GM12892 (cell line): ENCODE data around the gene ZNF304.

ENCODE experiments used
- POLR2A ChIP-seq: IDR thresholded peaks from 2 replicates; pipeline ENCODE4 v1.6.1; 2011; ENCODE audit warnings: low read depth, low read length, control low read depth
- TAF1 ChIP-seq: IDR thresholded peaks from 2 replicates; pipeline ENCODE4 v1.6.1; 2011; ENCODE audit warnings: low read depth, mild to moderate bottlenecking, control low read depth, low read length, borderline replicate concordance

DNA sequence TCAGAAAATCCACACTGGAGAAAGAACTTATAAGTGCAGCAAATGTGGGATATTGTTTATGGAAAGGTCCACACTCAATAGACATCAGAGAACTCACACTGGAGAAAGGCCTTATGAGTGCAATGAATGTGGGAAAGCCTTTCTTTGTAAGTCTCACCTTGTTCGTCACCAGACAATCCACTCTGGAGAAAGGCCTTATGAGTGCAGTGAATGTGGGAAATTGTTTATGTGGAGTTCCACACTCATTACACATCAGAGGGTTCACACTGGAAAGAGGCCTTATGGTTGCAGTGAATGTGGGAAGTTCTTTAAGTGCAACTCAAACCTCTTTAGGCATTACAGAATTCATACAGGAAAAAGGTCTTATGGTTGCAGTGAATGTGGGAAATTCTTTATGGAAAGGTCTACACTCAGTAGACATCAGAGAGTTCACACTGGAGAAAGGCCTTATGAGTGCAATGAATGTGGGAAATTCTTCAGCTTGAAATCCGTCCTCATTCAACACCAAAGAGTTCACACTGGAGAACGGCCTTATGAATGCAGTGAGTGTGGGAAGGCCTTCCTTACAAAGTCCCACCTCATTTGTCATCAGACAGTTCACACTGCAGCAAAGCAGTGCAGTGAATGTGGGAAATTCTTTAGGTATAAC, 26.6 kb downstream of the ZNF304 start:
- TF ChIP-seq POLR2A (no peak), TAF1 (no peak)
